HepG2 (cell line): Measurements from ENCODE around the gene PDXDC1. TPM values are rescaled to one million over a fixed set of nuclear protein-coding genes. Genes with fewer than 3 reads are reported as not detected.
"Not testable (repeated sequence)": the region's sequence is repeated elsewhere in the genome, so short reads cannot be mapped to it uniquely, and the experiment has no call there.

Experiments used
- ATAC-seq: fragments of 200-7000 bp; cut with Tn5 transposase; 3 replicates; pipeline ENCODE4 v1.9.1; 2020; ENCODE audit warnings: mild to moderate bottlenecking, moderate library complexity
- BruUV-seq: library from RNA; stranded (reverse); fragments of 400-500 nt; replicated peaks from 2 replicates; lab custom pipeline; 2021; lab: Mats Ljungman, UMichigan
- CTCF ChIA-PET: fragments of 300-600 bp; formaldehyde crosslinking; extraction: SDS; loops from one replicate; lab custom pipeline; 2021; ENCODE audit warnings: low total read pairs, inconsistent platforms, low intra/inter-chr PET ratio; lab: Yijun Ruan, JAX
- POLR2A ChIA-PET: fragments of 350-600 bp; sonication (Branson Sonifier 250); formaldehyde crosslinking; loops from one replicate; lab custom pipeline; 2020; ENCODE audit warnings: antibody characterized with exemption, inconsistent platforms; lab: Yijun Ruan, JAX
- DNase-seq: peaks from one replicate; pipeline ENCODE4 v3.0.0-alpha.2; 2015; ENCODE audit warnings: low spot score
- FAIRE-seq: peaks from 3 replicates; lab custom pipeline; 2011; peaks lifted over from hg19 to GRCh38; lab: Jason Lieb, UNC
- H2AFZ ChIP-seq: one replicate; pipeline ENCODE4 v1.6.1; 2011; ENCODE audit warnings: low read length, inconsistent platforms
- H3K27ac ChIP-seq: fragments of 300-600 bp; 3 replicates; pipeline ENCODE4 v1.8.0; 2011; ENCODE audit warnings: mixed run types, mild to moderate bottlenecking, mixed read lengths, low read length, inconsistent platforms; ENCODE audit not compliant: insufficient read depth; ENCODE audit errors: extremely low read length
- H3K27me3 ChIP-seq, 2 experiments: fragments of 200-600 bp in 1 of 2; 2 replicates in 1 of 2; 3 replicates in 1 of 2; pipeline versions ENCODE4 v1.6.0 to v1.8.0; 2011; ENCODE audit warnings: low read length in 2 of 2, mild to moderate bottlenecking in 2 of 2, moderate library complexity in 2 of 2, inconsistent platforms in 1 of 2; ENCODE audit not compliant: insufficient read depth in 2 of 2, control insufficient read depth in 1 of 2
- H3K36me3 ChIP-seq, 2 experiments: fragments of 200-600 bp in 1 of 2; replicated peaks in 1 of 2; 2 replicates in 1 of 2; 3 replicates in 1 of 2; pipeline versions ENCODE4 v1.5.1 to v1.8.0; 2011; ENCODE audit warnings: low read length in 2 of 2, inconsistent platforms in 1 of 2; ENCODE audit not compliant: insufficient read depth in 2 of 2, control insufficient read depth in 1 of 2
- H3K4me1 ChIP-seq: 2 replicates; pipeline ENCODE4 v1.5.1; 2012; ENCODE audit warnings: low read length, inconsistent platforms; ENCODE audit not compliant: insufficient read depth
- H3K4me2 ChIP-seq: 2 replicates; pipeline ENCODE4 v1.6.0; 2011; ENCODE audit warnings: low read depth, low read length, inconsistent platforms
- H3K4me3 ChIP-seq, 3 experiments: fragments of 200-600 bp in 1 of 3; sonication (generic), shearing (Covaris generic) in 1 of 3; replicated peaks in 1 of 3; 2 replicates each; pipeline ENCODE4 v1.5.1; 2011 to 2016; ENCODE audit warnings: low read length in 3 of 3, inconsistent platforms in 2 of 3, low read depth in 2 of 3, mild to moderate bottlenecking in 2 of 3, control low read depth in 1 of 3, mixed read lengths in 1 of 3; ENCODE audit not compliant: insufficient read depth in 1 of 3
- H3K79me2 ChIP-seq: one replicate; pipeline ENCODE4 v1.6.1; 2011; ENCODE audit warnings: low read length, inconsistent platforms; ENCODE audit not compliant: insufficient read depth
- H3K9ac ChIP-seq: 2 replicates; pipeline ENCODE4 v1.6.0; 2011; ENCODE audit warnings: mild to moderate bottlenecking, low read depth, low read length, inconsistent platforms; ENCODE audit not compliant: insufficient read depth
- H3K9me3 ChIP-seq: 2 replicates; pipeline ENCODE4 v1.5.1; 2012; ENCODE audit warnings: mild to moderate bottlenecking, low read length
- H4K20me1 ChIP-seq: 2 replicates; pipeline ENCODE4 v1.6.0; 2011; ENCODE audit warnings: inconsistent platforms, mild to moderate bottlenecking, low read length, moderate library complexity; ENCODE audit not compliant: insufficient read depth
- WGBS: methylation state at CpG from one replicate; pipeline ENCODE4 v1.1.6; 2017; ENCODE audit warnings: low lambda C conversion rate; 5-methylcytosine and 5-hydroxymethylcytosine counted together
- in situ Hi-C: cut with HindIII; loops from 2 replicates; pipeline ENCODE4 v1.10.0; 2017; ENCODE audit warnings: low pct_unique_long_range_greater_than_20kb; ENCODE audit not compliant: extremely low pct_ligation_motif_present
- intact Hi-C: fragments of 100-400 bp; cut with micrococcal nuclease; formaldehyde crosslinking; loops from one replicate; pipeline ENCODE4 v1.10.0; 2022; ENCODE audit not compliant: unreplicated experiment
- polyA plus RNA-seq, 8 experiments: library from polyadenylated mRNA; depleted of rRNA in 3 of 8; stranded (reverse) in 7 of 8; unstranded in 1 of 8; fragments of >200 nt; fragmentation: Illumina TruSeq in 4 of 8; extraction: Trizol in 4 of 8; gene quantifications; 2 replicates each; pipeline versions ENCODE4 v1.2.1 to v1.2.3, GENCODE V29; 2011 to 2016; ENCODE audit warnings: low read depth in 4 of 8, missing spikeins in 1 of 8, mixed read lengths in 1 of 8; ENCODE audit not compliant: insufficient read depth in 1 of 8
- total RNA-seq, 5 experiments: library from RNA; depleted of rRNA; stranded (reverse); fragments of >200 nt; fragmentation: Illumina TruSeq; extraction: Trizol; gene quantifications; 2 replicates each; pipeline ENCODE4 v1.2.3, GENCODE V29; 2016; ENCODE audit warnings: low read depth in 1 of 5
- TF ChIP-seq, protein P1 (sequence below): sonication (generic); formaldehyde crosslinking; IDR thresholded peaks from 2 replicates; pipeline ENCODE4 v1.5.0; 2020; ENCODE audit warnings: mild to moderate bottlenecking, missing genetic modification reagents

The PDXDC1 gene
- total and polyA plus RNA-seq, 2 of the 13 experiments (the other 11 are each of a cell fraction or from before 2014, with no cell fraction given), result 133 to 169 TPM

DNA sequence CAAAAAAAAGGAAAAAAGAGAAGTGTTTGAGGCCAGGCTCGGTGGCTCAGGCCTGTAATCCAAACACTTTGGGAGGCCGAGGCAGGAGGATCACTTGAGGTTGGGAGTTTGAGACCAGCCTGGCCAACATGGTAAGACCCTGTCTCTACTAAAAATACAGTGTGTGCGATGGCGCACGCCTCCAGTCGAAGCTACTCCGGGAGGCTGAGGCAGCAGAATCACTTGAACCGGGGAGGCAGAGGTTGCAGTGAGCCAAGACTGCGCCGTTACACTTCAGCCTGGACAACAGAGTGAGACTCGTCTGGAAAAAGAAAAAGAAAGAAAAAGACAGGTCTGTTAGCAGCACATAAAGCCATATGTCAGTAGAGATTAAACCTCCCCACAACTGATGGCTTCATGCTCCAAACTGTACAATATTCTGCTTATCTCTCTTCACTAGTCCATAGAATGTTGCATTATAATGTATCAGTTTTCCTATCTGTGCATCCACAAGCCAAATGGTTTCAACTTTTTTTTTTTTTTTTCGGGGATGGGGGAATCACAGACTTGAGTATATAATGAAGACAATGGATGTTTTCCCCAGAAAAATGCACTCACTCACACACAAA, 3.1 kb upstream of the PDXDC1 start:
- H3K4me1 ChIP-seq, result peaks cover 20% of the 10 kb centered on the region
- H3K36me3 ChIP-seq, H3K27me3 ChIP-seq, H3K9ac ChIP-seq, POLR2A ChIA-PET, FAIRE-seq, BruUV-seq, H3K4me2 ChIP-seq, DNase-seq, in situ Hi-C loops, H3K27ac ChIP-seq, H4K20me1 ChIP-seq, intact Hi-C loops, CTCF ChIA-PET, H3K4me3 ChIP-seq, ATAC-seq, H2AFZ ChIP-seq, H3K9me3 ChIP-seq: not testable (repeated sequence)
- peaks cover 17% of the 10 kb centered on the region for H3K79me2 ChIP-seq
- TF ChIP-seq, protein P1, sequence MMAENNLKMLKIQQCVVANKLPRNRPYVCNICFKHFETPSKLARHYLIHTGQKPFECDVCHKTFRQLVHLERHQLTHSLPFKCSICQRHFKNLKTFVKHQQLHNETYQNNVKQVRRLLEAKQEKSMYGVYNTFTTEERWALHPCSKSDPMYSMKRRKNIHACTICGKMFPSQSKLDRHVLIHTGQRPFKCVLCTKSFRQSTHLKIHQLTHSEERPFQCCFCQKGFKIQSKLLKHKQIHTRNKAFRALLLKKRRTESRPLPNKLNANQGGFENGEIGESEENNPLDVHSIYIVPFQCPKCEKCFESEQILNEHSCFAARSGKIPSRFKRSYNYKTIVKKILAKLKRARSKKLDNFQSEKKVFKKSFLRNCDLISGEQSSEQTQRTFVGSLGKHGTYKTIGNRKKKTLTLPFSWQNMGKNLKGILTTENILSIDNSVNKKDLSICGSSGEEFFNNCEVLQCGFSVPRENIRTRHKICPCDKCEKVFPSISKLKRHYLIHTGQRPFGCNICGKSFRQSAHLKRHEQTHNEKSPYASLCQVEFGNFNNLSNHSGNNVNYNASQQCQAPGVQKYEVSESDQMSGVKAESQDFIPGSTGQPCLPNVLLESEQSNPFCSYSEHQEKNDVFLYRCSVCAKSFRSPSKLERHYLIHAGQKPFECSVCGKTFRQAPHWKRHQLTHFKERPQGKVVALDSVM, result 0 out of 2 replicates have a peak, but pooled peaks have one; percentile 14
- WGBS, result 77% methylated on average over 12 of the region's 12 CpGs

DNA sequence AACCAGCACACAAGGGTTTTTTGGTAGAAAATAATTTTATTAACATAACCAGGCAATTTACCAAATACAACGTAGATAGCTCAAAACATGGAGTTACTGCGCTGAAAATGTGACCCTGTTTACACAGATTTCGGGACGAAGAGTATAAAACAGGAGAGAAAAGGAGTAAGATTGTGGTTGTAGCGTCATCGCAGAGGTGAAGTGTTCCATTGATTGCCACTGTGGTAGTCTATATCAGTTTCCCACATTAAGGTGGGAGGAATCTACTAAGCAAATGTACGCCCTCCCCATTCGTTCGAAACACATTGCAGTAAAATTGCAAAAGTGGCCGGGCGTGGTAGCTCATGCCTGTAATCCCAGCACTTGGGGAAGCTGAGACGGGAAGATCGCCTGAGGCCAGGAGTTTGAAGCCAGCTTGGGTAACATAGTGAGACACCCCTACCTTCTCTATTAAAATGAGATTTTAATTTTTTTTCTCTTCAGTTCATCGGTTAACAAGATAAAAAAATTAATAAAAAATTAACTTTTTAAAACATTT, 972 bp upstream of the PDXDC1 start:
- ATAC-seq, H3K9me3 ChIP-seq, H3K27me3 ChIP-seq, H2AFZ ChIP-seq, in situ Hi-C loops, FAIRE-seq, CTCF ChIA-PET, intact Hi-C loops, H3K27ac ChIP-seq, H3K36me3 ChIP-seq, POLR2A ChIA-PET, DNase-seq: not testable (repeated sequence)
- TSS peak; percentile 90 for BruUV-seq
- peaks cover 20% of the 10 kb centered on the region for H4K20me1 ChIP-seq
- 24% methylated on average over 12 of the region's 14 CpGs for WGBS
- peaks cover 41% of the 10 kb centered on the region for H3K4me1 ChIP-seq
- H3K79me2 ChIP-seq, result peaks cover 37% of the 10 kb centered on the region
- peak overlapping the region; percentile 95 for H3K4me2 ChIP-seq
- H3K4me3 ChIP-seq, result peak overlapping the region; percentile 80 to 99 (median 85); a peak in 5 of 6 replicates
- peak overlapping the region; percentile 92 for H3K9ac ChIP-seq
